NCI-H1694 (cell line): ENCODE measurements around the gene LMO1.
A peak's percentile ranks its signal among the peaks of the same experiment; 100 is the strongest.

Experiments
- DNase-seq: peaks from one replicate; lab custom pipeline; 2025; lab: John Stamatoyannopoulos, UW

The LMO1 gene

GRCh38 chr11:8225589-8226036 is 38.1 kb downstream of the LMO1 start:
- DNase-seq, result peak; percentile 78

GRCh38 chr11:8224711-8225110 is 39.0 kb downstream of the LMO1 start:
- DNase-seq, result no peak

- no peak for DNase-seq
These were observed 39.5 kb downstream of the LMO1 start for GRCh38 chr11:8224161-8224591.

GRCh38 chr11:8223513-8223900 is 40.2 kb downstream of the LMO1 start:
- DNase-seq, result no peak

- no peak for DNase-seq
These were observed 40.7 kb downstream of the LMO1 start for GRCh38 chr11:8222820-8223512.

GRCh38 chr11:8221917-8222495 is 41.7 kb downstream of the LMO1 start:
- no peak for DNase-seq

GRCh38 chr11:8221046-8221723 is 42.5 kb downstream of the LMO1 start:
- DNase-seq, result no peak

GRCh38 chr11:8220261-8221045 is 43.2 kb downstream of the LMO1 start:
- no peak for DNase-seq

GRCh38 chr11:8219257-8220021 is 44.2 kb downstream of the LMO1 start:
- DNase-seq, result peak; percentile 49

- DNase-seq, result no peak
These were observed 44.8 kb downstream of the LMO1 start for GRCh38 chr11:8218840-8219239.

GRCh38 chr11:8218409-8218808 is 45.3 kb downstream of the LMO1 start:
- no peak for DNase-seq

- DNase-seq, result no peak
These were observed 45.8 kb downstream of the LMO1 start for GRCh38 chr11:8217926-8218325.

- DNase-seq, result no peak
These were observed 46.5 kb downstream of the LMO1 start for GRCh38 chr11:8217136-8217535.

- DNase-seq, result no peak
These were observed 50.3 kb downstream of the LMO1 start for GRCh38 chr11:8213376-8213775.

- no peak for DNase-seq
These were observed 54.4 kb downstream of the LMO1 start for GRCh38 chr11:8209208-8209807.

GRCh38 chr11:8207080-8208000 is 56.3 kb downstream of the LMO1 start:
- no peak for DNase-seq

- DNase-seq, result no peak
These were observed 57.2 kb downstream of the LMO1 start for GRCh38 chr11:8206251-8207079.

GRCh38 chr11:8205566-8205965 is 58.1 kb downstream of the LMO1 start:
- DNase-seq, result no peak

GRCh38 chr11:8204596-8204995 is 59.1 kb downstream of the LMO1 start:
- DNase-seq, result no peak
